ENCODE data around the gene ADAM12. TPM values are rescaled to one million over a fixed set of nuclear protein-coding genes. Genes with fewer than 3 reads are reported as not detected.

ADAM12 gene
- total and polyA plus RNA-seq, 4 donors: 0.03 to 0.33 (median 0.19) TPM

- H3K9ac ChIP-seq (ENCODE audit: low read depth in 1 of 2, low read length in 2 of 2): no peak overlapping the region
- H3K27ac ChIP-seq (ENCODE audit: low read depth in 1 of 2, low read length in 2 of 2): no peak overlapping the region
- H3K9me3 ChIP-seq (ENCODE audit: control insufficient read depth in 4 of 4, low read length in 3 of 4): no peaks in the 10 kb centered on the region
- no peak overlapping the region for H3K4me3 ChIP-seq (ENCODE audit: low read depth in 1 of 3, low read length in 3 of 3)
- whole genome bisulfite sequencing: 78% methylated on average over 10 of the region's 10 CpGs
- TF ChIP-seq SP1 (IDR thresholded peaks at IDR 0.05) (no peak), JUND (IDR thresholded peaks at IDR 0.05) (no peak), YY1 (IDR thresholded peaks at IDR 0.05) (no peak), HNF4A (conservative IDR thresholded peaks at IDR 0.05) (no peak), ATF3 (IDR thresholded peaks at IDR 0.05) (no peak), FOXA1 (IDR thresholded peaks at IDR 0.05) (no peak), CTCF (IDR thresholded peaks at IDR 0.05; ENCODE audit: low read depth, low read length, missing input control) (no peak), NR2F2 (IDR thresholded peaks at IDR 0.05) (no peak), EGR1 (IDR thresholded peaks at IDR 0.05; ENCODE audit: low read depth in 2 of 2) (no peak), ZBTB33 (IDR thresholded peaks at IDR 0.05) (no peak), MAX (IDR thresholded peaks at IDR 0.05) (no peak), HNF4G (IDR thresholded peaks at IDR 0.05) (no peak), RXRA (IDR thresholded peaks at IDR 0.05) (no peak), GABPA (IDR thresholded peaks at IDR 0.05 in 1 of 2, conservative IDR thresholded peaks at IDR 0.05 in 1 of 2) (no peak), RAD21 (IDR thresholded peaks at IDR 0.05) (no peak)
- no peaks in the 10 kb centered on the region for H3K36me3 ChIP-seq (ENCODE audit: control insufficient read depth in 4 of 4, insufficient read depth in 3 of 4, low read depth in 1 of 4, low read length in 3 of 4)
- no peaks in the 10 kb centered on the region for H3K4me1 ChIP-seq (ENCODE audit: control insufficient read depth in 4 of 4, insufficient read depth in 4 of 4, low read length in 3 of 4)
- peaks cover 0 to 5% (median 0%) of the 10 kb centered on the region in 4 donors for H3K27me3 ChIP-seq (ENCODE audit: control insufficient read depth in 4 of 4, insufficient read depth in 4 of 4, low read length in 3 of 4)
- no peak for DNase-seq (ENCODE audit: low spot score)
Observed at GRCh38 chr10:126223512-126224067, 164.7 kb downstream of the ADAM12 start.

GRCh38 chr10:126222736-126223511, 165.4 kb downstream of the ADAM12 start:
- H3K27ac ChIP-seq (ENCODE audit: low read depth in 1 of 2, low read length in 2 of 2): no peak overlapping the region
- 61% methylated on average over 4 of the region's 4 CpGs for WGBS
- no peak overlapping the region for H3K4me3 ChIP-seq (ENCODE audit: low read depth in 1 of 3, low read length in 3 of 3)
- H3K36me3 ChIP-seq (ENCODE audit: control insufficient read depth in 4 of 4, insufficient read depth in 3 of 4, low read depth in 1 of 4, low read length in 3 of 4): no peaks in the 10 kb centered on the region
- no peaks in the 10 kb centered on the region for H3K4me1 ChIP-seq (ENCODE audit: control insufficient read depth in 4 of 4, insufficient read depth in 4 of 4, low read length in 3 of 4)
- DNase-seq (ENCODE audit: low spot score): no peak
- no peaks in the 10 kb centered on the region for H3K9me3 ChIP-seq (ENCODE audit: control insufficient read depth in 4 of 4, low read length in 3 of 4)
- H3K27me3 ChIP-seq (ENCODE audit: control insufficient read depth in 4 of 4, insufficient read depth in 4 of 4, low read length in 3 of 4): peaks cover 0 to 5% (median 0%) of the 10 kb centered on the region in 4 donors
- no peak overlapping the region for H3K9ac ChIP-seq (ENCODE audit: low read depth in 1 of 2, low read length in 2 of 2)
- TF ChIP-seq GABPA (IDR thresholded peaks at IDR 0.05 in 1 of 2, conservative IDR thresholded peaks at IDR 0.05 in 1 of 2) (no peak), HNF4A (conservative IDR thresholded peaks at IDR 0.05) (no peak), ZBTB33 (IDR thresholded peaks at IDR 0.05) (no peak), EGR1 (IDR thresholded peaks at IDR 0.05; ENCODE audit: low read depth in 2 of 2) (no peak), TAF1 (conservative IDR thresholded peaks at IDR 0.05) (no peak), FOXA1 (IDR thresholded peaks at IDR 0.05) (no peak), RAD21 (IDR thresholded peaks at IDR 0.05) (no peak), FOXA2 (IDR thresholded peaks at IDR 0.05) (no peak), REST (IDR thresholded peaks at IDR 0.05) (no peak), JUND (IDR thresholded peaks at IDR 0.05) (no peak), ATF3 (IDR thresholded peaks at IDR 0.05) (no peak), SP1 (IDR thresholded peaks at IDR 0.05) (no peak), YY1 (IDR thresholded peaks at IDR 0.05) (no peak)

Measured in liver (tissue), 9 donors.